Measurements from ENCODE around the gene APCDD1.

Gene APCDD1

DNA sequence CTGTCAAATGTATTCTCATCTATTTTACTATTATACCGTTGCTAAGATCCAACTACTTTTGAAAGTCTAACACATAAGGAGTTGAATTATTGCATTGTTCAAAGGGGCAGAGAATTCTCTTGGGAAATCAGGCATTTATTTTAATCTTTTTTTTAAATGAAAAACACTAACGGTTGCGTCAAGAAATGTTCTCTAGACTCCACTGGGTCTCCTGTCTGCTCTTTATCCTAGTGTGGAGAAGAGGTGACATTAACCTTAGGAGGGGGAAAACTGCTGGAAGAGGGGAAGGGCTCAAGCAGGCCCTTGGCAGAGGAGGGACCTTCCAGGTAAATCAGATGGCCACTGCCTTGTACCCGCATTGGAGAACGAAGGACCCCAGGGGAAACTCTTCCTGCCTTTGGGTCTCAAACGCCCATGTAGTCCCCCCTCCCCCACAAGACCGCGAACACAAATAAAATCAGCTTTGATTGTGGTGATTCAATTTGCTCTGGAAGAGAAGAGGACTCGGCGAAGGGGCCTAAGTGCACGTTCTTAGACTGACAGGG, 1.1 kb upstream of the APCDD1 start:
- H3K4me3 ChIP-seq (replicated peaks; ENCODE audit: low read depth, low read length) = no peak overlapping the region
- TF ChIP-seq, protein P1, sequence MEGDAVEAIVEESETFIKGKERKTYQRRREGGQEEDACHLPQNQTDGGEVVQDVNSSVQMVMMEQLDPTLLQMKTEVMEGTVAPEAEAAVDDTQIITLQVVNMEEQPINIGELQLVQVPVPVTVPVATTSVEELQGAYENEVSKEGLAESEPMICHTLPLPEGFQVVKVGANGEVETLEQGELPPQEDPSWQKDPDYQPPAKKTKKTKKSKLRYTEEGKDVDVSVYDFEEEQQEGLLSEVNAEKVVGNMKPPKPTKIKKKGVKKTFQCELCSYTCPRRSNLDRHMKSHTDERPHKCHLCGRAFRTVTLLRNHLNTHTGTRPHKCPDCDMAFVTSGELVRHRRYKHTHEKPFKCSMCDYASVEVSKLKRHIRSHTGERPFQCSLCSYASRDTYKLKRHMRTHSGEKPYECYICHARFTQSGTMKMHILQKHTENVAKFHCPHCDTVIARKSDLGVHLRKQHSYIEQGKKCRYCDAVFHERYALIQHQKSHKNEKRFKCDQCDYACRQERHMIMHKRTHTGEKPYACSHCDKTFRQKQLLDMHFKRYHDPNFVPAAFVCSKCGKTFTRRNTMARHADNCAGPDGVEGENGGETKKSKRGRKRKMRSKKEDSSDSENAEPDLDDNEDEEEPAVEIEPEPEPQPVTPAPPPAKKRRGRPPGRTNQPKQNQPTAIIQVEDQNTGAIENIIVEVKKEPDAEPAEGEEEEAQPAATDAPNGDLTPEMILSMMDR (IDR thresholded peaks at IDR 0.05; ENCODE audit: insufficient read depth, low read length, poor library complexity, severe bottlenecking) = no peak

DNA sequence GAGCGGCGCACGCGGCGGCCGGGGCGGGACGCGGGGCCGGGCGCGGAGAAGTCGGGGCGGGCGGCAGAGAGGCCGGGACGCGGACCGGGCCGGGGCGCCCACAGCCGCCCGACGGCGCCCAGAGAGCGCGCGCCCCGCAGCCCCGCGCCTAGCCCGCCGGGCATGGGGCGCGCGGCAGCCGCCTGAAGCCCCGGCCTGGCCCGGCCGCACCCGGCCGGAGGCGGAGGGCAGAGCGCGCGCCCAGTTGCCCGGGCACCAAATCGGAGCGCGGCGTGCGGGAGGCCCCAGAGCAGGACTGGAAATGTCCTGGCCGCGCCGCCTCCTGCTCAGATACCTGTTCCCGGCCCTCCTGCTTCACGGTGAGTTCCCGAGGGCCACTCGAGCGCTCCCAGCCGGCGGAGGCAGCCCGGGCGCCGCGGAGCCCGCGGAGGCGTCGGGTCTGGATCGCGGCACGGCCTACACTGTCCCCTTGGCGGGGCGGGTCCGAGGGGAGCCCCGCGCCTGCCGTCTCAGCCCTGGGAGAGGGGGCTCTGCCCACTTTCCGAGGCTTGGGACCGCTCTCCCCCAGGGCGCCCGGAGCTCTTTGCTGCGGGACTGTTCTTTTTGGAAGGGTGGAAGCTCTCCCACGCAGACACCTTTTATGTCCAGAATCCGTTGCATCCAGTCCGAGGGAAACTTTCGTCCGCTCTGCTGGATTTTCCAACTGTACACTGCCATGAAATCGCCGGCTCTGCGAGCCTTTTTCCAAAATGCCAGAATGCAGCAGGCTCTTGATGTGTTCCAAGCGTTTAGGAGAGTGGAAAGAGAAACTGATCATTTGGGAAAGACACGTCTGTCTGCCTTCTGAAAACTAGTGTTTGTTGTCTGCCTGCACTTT, 484 bp downstream of the APCDD1 start:
- TF ChIP-seq, protein P1 (IDR thresholded peaks at IDR 0.05; ENCODE audit: insufficient read depth, low read length, poor library complexity, severe bottlenecking) = no peak
- no peak for DNase-seq (ENCODE audit: extremely low read depth, insufficient read length)
- H3K27me3 ChIP-seq (replicated peaks; ENCODE audit: control insufficient read depth, insufficient read depth, low read length) = peaks cover 5% of the 10 kb centered on the region

More for the DNA sequence above, 1.1 kb upstream of the APCDD1 start:
- H3K36me3 ChIP-seq (ENCODE audit: control insufficient read depth, insufficient read depth, low read length) = no peaks in the 10 kb centered on the region
- peaks cover 5% of the 10 kb centered on the region for H3K27me3 ChIP-seq (replicated peaks; ENCODE audit: control insufficient read depth, insufficient read depth, low read length)
- DNase-seq (ENCODE audit: extremely low read depth, insufficient read length) = no peak

DNA sequence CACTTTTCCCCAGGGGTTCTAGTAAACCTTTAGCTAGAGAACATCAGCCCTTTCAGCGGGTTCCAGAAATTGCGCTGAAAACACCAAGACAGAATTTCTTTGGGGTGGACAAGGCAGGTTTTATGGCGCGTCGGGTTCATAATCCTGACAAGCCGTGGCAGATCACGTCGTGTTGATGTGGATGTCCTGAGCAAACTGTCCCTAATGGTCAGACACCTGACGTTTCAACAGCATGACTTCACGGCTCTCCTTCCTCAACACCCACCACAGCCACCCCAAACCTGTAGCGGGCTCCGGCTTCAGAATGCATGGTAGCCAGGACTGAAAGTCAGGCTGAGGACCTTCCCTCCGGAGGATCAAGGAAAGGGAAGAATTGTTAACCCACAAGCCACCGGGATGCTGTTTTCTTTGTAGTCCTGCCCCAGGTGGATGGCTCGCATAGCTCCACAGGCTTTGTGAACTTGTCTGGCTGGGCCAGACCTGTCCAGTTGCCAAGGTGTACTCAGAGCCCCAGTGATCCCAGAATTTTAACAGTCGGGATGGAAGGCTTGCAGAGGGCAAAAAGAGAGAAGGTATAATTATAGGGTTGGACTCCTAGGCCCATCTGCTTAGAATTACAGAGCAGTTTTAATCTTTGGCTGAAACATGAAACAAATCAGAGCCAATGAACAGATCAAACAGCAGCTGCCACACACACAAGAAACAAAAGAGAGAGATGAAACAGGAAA, 1.5 kb downstream of the APCDD1 start:
- TF ChIP-seq, protein P1 (IDR thresholded peaks at IDR 0.05; ENCODE audit: insufficient read depth, low read length, poor library complexity, severe bottlenecking) = no peak
- H3K4me3 ChIP-seq (replicated peaks; ENCODE audit: low read depth, low read length) = no peak overlapping the region
- peaks cover 4% of the 10 kb centered on the region for H3K27me3 ChIP-seq (replicated peaks; ENCODE audit: control insufficient read depth, insufficient read depth, low read length)
- H3K36me3 ChIP-seq (ENCODE audit: control insufficient read depth, insufficient read depth, low read length) = no peaks in the 10 kb centered on the region
- DNase-seq (ENCODE audit: extremely low read depth, insufficient read length) = no peak

More for the DNA sequence above, 484 bp downstream of the APCDD1 start:
- Histone ChIP-seq H3K36me3 (ENCODE audit: control insufficient read depth, insufficient read depth, low read length) (no peaks in the 10 kb centered on the region), H3K4me3 (replicated peaks; ENCODE audit: low read depth, low read length) (no peak overlapping the region)

DNA sequence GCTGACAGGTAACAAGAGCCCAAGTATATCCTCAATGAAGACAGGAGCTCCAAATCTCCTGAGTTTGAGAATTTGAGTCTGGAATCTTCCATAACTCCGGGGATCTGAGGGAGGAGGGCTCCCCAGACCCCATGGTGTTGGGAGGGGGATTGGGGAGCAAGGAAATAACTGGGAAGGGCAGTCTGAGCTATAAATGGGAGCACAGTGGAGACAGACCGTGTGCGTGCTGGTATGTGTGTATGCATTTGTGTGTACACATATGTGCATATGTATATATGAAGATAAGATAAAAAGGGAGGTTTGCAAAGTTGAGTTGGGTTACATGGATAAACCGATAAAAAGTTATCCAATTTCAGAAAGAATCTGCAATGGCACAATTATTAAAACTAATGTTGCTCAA, 2.3 kb downstream of the APCDD1 start:
- H3K27me3 ChIP-seq (replicated peaks; ENCODE audit: control insufficient read depth, insufficient read depth, low read length) = peaks cover 4% of the 10 kb centered on the region
- TF ChIP-seq, protein P1 (IDR thresholded peaks at IDR 0.05; ENCODE audit: insufficient read depth, low read length, poor library complexity, severe bottlenecking) = no peak
- H3K4me3 ChIP-seq (replicated peaks; ENCODE audit: low read depth, low read length) = no peak overlapping the region

DNA sequence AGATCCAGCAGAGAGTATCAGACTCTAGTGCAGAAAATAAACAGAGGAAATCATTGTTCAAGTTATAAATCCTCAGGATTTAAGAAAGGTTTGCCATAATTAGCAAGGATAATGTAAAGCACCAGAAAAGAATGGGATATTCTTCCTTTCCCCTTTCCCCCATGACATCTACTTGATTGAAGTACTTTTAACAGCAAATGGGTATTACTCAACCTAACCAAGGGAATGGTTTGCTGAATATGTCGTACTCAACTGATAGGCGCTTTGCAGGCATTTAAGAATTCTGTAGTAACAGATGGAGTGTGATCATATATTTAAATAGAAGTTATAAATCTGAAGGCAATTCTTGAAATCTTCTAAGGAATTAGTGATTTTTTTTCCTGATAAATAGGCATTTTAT, 2.7 kb downstream of the APCDD1 start:
- Histone ChIP-seq H3K4me3 (replicated peaks; ENCODE audit: low read depth, low read length) (no peak overlapping the region), H3K36me3 (ENCODE audit: control insufficient read depth, insufficient read depth, low read length) (no peaks in the 10 kb centered on the region), H3K27me3 (replicated peaks; ENCODE audit: control insufficient read depth, insufficient read depth, low read length) (peaks cover 4% of the 10 kb centered on the region)
- TF ChIP-seq, protein P1 (IDR thresholded peaks at IDR 0.05; ENCODE audit: insufficient read depth, low read length, poor library complexity, severe bottlenecking) = no peak
- DNase-seq (ENCODE audit: extremely low read depth, insufficient read length) = no peak

More for the DNA sequence above, 2.3 kb downstream of the APCDD1 start:
- no peak for DNase-seq (ENCODE audit: extremely low read depth, insufficient read length)
- no peaks in the 10 kb centered on the region for H3K36me3 ChIP-seq (ENCODE audit: control insufficient read depth, insufficient read depth, low read length)

All from GM06990 (cell line).